GM18526 (cell line): ENCODE results near the gene HSD17B12.

Experiments used
- POLR2A ChIP-seq: IDR thresholded peaks from 3 replicates; pipeline ENCODE4 v1.6.1; 2011; ENCODE audit not compliant: insufficient read length; ENCODE audit errors: extremely low read depth

The HSD17B12 gene

DNA sequence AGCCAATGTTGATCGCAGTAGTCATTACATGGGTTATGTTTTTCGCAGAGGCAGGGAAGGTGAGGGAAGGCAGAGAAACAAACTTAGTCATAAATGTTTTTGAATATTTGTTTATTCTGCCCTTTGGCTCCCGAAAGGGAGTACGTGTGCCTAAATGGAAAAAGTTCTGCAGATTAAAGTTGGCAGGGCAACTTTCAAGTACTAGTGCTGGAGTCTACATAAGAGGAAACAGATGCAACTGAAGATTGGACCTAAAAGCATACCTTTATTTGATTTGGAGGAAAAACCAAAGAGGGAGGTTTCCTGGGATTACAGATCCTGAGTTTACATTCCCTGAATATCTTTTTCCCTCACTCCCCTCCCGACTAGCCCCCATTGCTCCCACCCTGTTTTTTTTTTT, 5.7 kb downstream of the HSD17B12 start:
- no peak for TF ChIP-seq POLR2A

- TF ChIP-seq POLR2A, result no peak
Observed at GRCh38 chr11:43687120-43687791, 6.7 kb downstream of the HSD17B12 start.

- no peak for TF ChIP-seq POLR2A
Observed at GRCh38 chr11:43688394-43688793, 7.9 kb downstream of the HSD17B12 start.

DNA sequence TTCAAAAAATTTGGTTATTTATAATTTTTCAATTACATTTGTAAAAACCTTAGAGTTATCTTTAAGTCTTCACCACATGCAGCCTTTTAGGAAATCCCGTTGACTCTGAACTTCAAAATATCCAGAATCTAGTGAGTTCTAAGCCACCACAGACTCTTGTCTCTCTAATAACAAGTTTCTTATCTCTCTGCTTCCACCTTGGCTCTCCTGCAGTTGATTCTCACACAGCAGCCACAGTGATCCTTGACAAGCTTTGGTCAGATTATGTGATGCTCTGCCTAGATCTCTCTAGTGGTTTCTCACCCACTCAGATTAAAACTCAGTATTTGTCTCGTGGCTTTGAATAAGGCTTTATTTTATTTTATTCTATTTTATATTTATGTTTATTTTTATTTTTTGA, 8.6 kb downstream of the HSD17B12 start:
- TF ChIP-seq POLR2A, result no peak

DNA sequence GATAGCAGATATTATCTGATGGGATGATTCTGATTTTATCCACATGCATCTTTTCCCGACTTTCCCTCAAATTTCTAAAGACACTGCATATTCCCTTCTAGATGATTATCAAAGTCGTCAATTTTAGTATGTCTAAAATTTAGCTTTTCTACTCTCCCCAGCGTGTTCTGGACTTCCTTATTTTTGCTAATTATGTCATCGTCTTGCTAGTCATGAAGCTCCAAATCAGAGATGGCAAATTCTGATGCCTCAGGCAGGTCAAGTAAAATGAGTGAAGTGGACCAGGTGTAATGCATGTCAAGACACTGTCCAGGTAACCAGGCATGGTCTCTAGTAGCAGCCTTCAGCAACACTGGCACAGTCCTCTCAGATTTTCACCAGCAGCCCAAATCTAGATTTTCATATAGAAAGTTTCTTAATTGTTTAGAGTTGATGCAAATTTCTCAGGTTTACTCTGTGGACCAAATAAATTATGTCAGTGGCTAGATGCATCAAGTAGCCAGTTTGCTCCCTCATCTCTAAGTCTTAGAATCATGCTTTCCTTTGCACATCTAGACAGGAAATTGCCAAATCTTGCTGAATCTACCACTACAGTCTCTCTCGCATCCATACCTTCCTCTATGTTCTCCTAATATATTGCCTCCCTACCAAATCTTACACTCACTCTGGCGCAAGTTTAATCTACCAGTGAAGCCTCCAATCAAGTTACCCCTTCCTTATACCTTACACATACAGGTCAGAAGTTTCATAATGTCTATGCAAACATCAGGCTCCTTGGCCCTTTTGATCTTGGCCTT, 10.6 kb downstream of the HSD17B12 start:
- no peak for TF ChIP-seq POLR2A

DNA sequence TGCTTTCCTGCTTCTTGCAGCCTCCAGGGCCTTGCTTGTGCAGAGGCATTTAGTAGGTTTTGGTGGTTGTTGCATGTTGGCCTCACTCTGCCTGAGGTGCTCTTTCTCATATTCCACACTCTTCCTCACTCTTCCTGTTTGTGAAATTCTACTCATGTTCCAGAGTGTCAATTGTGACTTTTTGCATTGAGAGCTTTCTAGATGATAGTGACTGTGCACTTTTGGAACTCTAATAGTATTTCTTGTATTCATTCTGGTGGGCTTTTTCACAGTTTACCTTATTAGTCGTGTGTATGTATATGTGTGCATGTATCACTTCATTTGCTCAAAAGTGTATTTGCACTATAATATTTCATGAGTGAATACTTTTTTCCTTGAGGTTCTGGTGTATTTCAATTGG, 11.3 kb downstream of the HSD17B12 start:
- no peak for TF ChIP-seq POLR2A

GRCh38 chr11:43693069-43693468, 12.5 kb downstream of the HSD17B12 start:
- TF ChIP-seq POLR2A, result no peak

GRCh38 chr11:43693731-43694130, 13.2 kb downstream of the HSD17B12 start:
- no peak for TF ChIP-seq POLR2A

GRCh38 chr11:43694477-43694876, 13.9 kb downstream of the HSD17B12 start:
- no peak for TF ChIP-seq POLR2A

DNA sequence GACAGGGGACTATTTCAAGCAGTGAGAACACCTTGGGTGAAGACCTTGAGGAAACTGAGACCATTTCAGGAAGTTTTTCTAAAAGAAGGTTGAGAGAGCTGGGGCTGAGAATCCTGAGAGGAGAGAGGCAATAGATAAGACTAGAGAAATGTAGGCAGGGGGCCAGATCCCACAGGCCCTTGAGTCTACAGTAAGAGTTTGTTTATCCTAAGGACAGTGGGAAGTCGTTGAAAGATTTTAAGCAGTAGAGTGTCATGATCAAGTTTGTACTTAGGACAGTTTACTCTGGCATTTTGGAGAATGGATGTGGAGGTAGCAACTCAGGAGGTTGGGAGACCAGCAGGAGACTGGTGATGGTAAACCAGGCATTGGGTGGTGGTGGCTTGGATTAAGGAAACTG, 17.1 kb downstream of the HSD17B12 start:
- no peak for TF ChIP-seq POLR2A

GRCh38 chr11:43699870-43700269, 19.3 kb downstream of the HSD17B12 start:
- TF ChIP-seq POLR2A, result no peak

GRCh38 chr11:43706631-43707030, 26.1 kb downstream of the HSD17B12 start:
- TF ChIP-seq POLR2A, result no peak

DNA sequence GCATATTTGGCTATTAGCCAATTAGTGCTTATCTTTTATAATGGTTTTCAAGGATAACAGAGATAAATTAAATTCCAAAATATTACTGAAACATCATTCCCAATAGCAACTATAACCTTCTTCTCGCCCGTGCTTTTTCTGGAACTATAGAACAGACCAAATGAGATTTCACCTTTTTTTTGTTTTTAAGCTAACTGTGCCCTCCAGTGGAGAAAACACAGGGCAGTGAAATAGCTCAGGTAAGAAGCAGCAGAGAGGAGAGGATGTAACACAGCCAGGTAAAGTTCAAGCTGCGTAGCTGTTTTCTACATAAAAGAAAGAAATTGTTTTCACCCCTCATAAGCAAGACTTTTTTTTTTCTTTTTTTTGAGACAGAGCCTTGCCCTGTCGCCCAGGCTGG, 28.2 kb downstream of the HSD17B12 start:
- TF ChIP-seq POLR2A, result no peak

DNA sequence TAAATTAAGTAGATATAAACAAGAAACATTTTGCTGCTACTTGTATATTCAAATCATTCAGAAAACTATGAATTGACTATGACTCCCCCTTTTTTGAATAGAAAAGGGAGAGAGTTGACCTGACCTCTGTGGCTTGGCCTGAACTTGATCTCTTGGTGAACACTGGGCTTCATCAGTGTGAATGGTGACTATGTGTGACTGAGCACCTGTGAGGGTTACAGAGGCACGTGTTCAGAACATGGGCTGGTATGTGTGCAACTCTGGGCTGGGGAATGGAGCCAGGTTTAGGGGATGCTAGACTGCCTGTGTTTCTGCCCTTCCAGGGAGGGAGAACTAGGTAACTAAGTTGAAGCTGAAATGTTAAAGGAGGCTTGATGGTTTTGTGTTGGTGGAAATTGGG, 29.2 kb downstream of the HSD17B12 start:
- TF ChIP-seq POLR2A, result no peak

GRCh38 chr11:43712676-43713075, 32.1 kb downstream of the HSD17B12 start:
- no peak for TF ChIP-seq POLR2A

DNA sequence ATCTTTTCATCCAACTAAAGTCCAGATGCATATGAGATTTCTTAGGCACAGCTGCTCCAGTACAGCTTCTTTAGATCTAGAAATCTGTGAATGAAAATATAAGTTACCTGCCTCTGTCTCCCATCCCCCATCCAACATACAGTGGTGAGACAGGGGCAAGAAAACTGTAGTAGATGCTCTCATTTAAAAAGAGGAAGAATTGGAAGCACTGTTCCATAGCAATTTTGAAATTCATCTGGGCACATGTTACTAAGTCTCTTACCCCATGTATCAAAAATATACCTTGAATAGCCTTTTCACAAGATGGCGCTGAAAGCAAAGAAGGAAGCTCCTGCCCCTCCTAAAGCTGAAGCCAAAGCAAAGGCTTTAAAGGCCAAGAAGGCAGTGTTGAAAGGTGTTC, 37.8 kb downstream of the HSD17B12 start:
- no peak for TF ChIP-seq POLR2A

DNA sequence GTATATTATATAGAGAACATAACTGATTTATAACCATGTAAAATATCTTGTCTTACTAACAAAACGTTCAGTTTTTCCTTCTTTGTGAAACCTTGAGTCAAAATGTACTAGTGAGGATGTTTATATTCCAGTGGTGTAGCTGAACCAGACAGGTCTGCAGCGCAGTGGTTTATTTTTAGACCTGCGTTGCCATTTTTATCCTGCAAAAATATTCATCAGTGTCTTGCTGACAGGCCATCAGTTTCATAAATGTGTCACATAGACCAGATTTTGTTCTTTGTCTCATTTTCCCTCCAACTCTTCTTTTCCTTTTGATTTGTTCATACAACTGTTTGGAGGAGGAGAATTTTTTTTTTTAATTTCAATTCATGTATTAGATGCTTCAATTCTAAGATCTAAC, 43.1 kb downstream of the HSD17B12 start:
- no peak for TF ChIP-seq POLR2A

DNA sequence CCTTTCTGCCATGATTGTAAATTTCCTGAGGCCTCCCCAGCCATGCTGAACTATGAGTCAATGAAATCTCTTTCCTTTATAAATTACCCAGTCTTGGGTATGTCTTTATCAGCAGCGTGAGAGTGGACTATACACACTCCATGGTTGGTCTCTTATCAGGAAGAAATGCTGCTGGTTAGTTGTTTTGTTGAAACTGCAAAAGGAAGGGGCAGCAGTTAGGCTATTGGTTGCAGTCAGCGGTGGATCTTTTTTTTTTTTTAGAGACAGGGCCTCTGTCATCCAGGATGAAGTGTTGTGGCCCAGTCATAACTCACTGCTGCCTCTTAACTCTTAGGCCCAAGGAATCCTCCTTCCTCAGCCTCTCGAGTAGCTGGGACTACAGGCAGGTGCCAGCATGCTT, 51.7 kb downstream of the HSD17B12 start:
- TF ChIP-seq POLR2A, result no peak

- no peak for TF ChIP-seq POLR2A
Observed at GRCh38 chr11:43734256-43734655, 53.7 kb downstream of the HSD17B12 start.
